ENCODE data around the gene ACTR8. TPM values are rescaled to one million over a fixed set of nuclear protein-coding genes. Genes with fewer than 3 reads are reported as not detected.

Gene ACTR8
- total and polyA plus RNA-seq, 2 of the 13 experiments (the other 11 are each of a cell fraction or from before 2014, with no cell fraction given): 15.5 to 29.0 TPM

GRCh38 chr3:53845881-53846133, 36.1 kb downstream of the ACTR8 start:
- Histone ChIP-seq H3K36me3 (replicated peaks in 1 of 2; ENCODE audit: control insufficient read depth in 1 of 2, insufficient read depth in 2 of 2, low read length in 2 of 2) (peaks cover 4 to 12% of the 10 kb centered on the region in 2 experiments; a peak in 3 of 5 replicates), H3K79me2 (ENCODE audit: insufficient read depth, low read length) (peaks cover 73% of the 10 kb centered on the region), H3K4me1 (ENCODE audit: insufficient read depth, low read length) (peaks cover 60% of the 10 kb centered on the region), H4K20me1 (ENCODE audit: insufficient read depth, low read length) (peaks cover 7% of the 10 kb centered on the region), H3K27me3 (ENCODE audit: control insufficient read depth in 1 of 2, insufficient read depth in 2 of 2, low read length in 2 of 2) (no peaks in the 10 kb centered on the region; a peak in 1 of 5 replicates), H3K27ac (ENCODE audit: extremely low read length, insufficient read depth, low read length) (peak overlapping the region; percentile 98), H2AFZ (ENCODE audit: low read length) (no peak overlapping the region), H3K9ac (ENCODE audit: insufficient read depth, low read depth, low read length) (peak overlapping the region; percentile 97), H3K4me2 (ENCODE audit: low read depth, low read length) (peak overlapping the region; percentile 98), H3K9me3 (ENCODE audit: low read length) (no peaks in the 10 kb centered on the region), H3K4me3 (replicated peaks in 1 of 3; ENCODE audit: insufficient read depth in 1 of 3, low read depth in 2 of 3, low read length in 3 of 3) (peak overlapping the region; percentile 73 to 92 (median 77))
- ChIA-PET CTCF (ENCODE audit: low intra/inter-chr PET ratio, low total read pairs) (no interaction called here), POLR2A (interaction anchor here (1.1 to 6.5 kb wide), 13 partner anchors 9 to 372 kb away, joined by 3 to 156 read pairs (median 9); partner anchors contain the start of genes ACTR8 and SELENOK)
- TF ChIP-seq ZNF329 (CRISPR knock-in tag; IDR thresholded peaks at IDR 0.05; ENCODE audit: low read depth): 0 out of 2 replicates have a peak, but pooled peaks have one; percentile 4
- 0 out of 2 replicates have a peak, but pooled peaks have one; percentile 1 for TF ChIP-seq SIX1 (CRISPR knock-in tag; IDR thresholded peaks at IDR 0.05; ENCODE audit: borderline replicate concordance)
- TF ChIP-seq MED1 (CRISPR knock-in tag; IDR thresholded peaks at IDR 0.05): no peak
- TF ChIP-seq RBM39 (IDR thresholded peaks at IDR 0.05; ENCODE audit: low read depth, low read length, poor library complexity, severe bottlenecking): peak; percentile 61
- TF ChIP-seq REL (CRISPR knock-in tag; conservative IDR thresholded peaks at IDR 0.05): 0 out of 2 replicates have a peak, but pooled peaks have one; percentile 26
- no peak for TF ChIP-seq HOXD1 (CRISPR knock-in tag; IDR thresholded peaks at IDR 0.05)
- TF ChIP-seq ZBTB39 (CRISPR knock-in tag; IDR thresholded peaks at IDR 0.05): 0 out of 2 replicates have a peak, but pooled peaks have one; percentile 21
- peak; percentile 83 for TF ChIP-seq AGO2 (optimal IDR thresholded peaks at IDR 0.05; ENCODE audit: low read depth, low read length)
- 0 out of 2 replicates have a peak, but pooled peaks have one; percentile 16 for TF ChIP-seq BATF2 (CRISPR knock-in tag; IDR thresholded peaks at IDR 0.05)
- 0 out of 2 replicates have a peak, but pooled peaks have one; percentile 16 for TF ChIP-seq HNRNPL (IDR thresholded peaks at IDR 0.05; ENCODE audit: low read depth, low read length)
- no peak for TF ChIP-seq JDP2 (CRISPR knock-in tag; IDR thresholded peaks at IDR 0.05; ENCODE audit: borderline replicate concordance)
- no peak for DNase-seq (ENCODE audit: low spot score)
- no peak for ATAC-seq
- FAIRE-seq: no peak
- in situ Hi-C loops (cut with HindIII; ENCODE audit: extremely low pct_ligation_motif_present, low pct_unique_long_range_greater_than_20kb) (loop anchor here (5.0 kb wide), 1 partner anchor 36 kb away; the partner anchor contains the start of gene ACTR8), intact Hi-C loops (cut with micrococcal nuclease; ENCODE audit: unreplicated experiment) (no loop called here)
- no CpG with 5 or more reads among the region's 34 CpGs for WGBS (ENCODE audit: low lambda C conversion rate)
- no TSS peak for BruUV-seq (replicated peaks)

Measured in HepG2 (cell line).